Gastrocnemius medialis (tissue), 4 donors: ENCODE results near the gene CD37.

Source experiments
- CTCF ChIP-seq, 5 experiments: fragments of 450-650 bp in 3 of 5; fragments of 200-600 bp in 2 of 5; sonication (generic) in 2 of 5; IDR thresholded peaks in 4 of 5; conservative IDR thresholded peaks in 1 of 5; 1 replicate in 4 of 5; 2 replicates in 1 of 5; pipeline ENCODE4 v1.5.1; 2016 to 2019; ENCODE audit warnings: antibody characterized with exemption in 5 of 5, mild to moderate bottlenecking in 3 of 5, moderate library complexity in 3 of 5
- POLR2A ChIP-seq, 2 donors: fragments of 450-650 bp; IDR thresholded peaks; one replicate each; pipeline ENCODE4 v1.6.1; 2017; ENCODE audit warnings: antibody characterized with exemption in 2 of 2, mild to moderate bottlenecking in 2 of 2, moderate library complexity in 2 of 2

- TF ChIP-seq CTCF (IDR thresholded peaks at IDR 0.05 in 4 of 5, conservative IDR thresholded peaks at IDR 0.05 in 1 of 5) (no peak), POLR2A (IDR thresholded peaks at IDR 0.05) (no peak)
Measured at GRCh38 chr19:49287141-49287770, 48.0 kb upstream of the CD37 start.
